Heart left ventricle (tissue), 13 donors: Measurements from ENCODE around the gene SLC44A5.

Experiments
- CTCF ChIP-seq, 12 donors: fragments of 200-600 bp; sonication (generic) in 4 of 12; IDR thresholded peaks; one replicate each; pipeline versions ENCODE4 v1.5.0 to v1.8.0; 2018 to 2022; ENCODE audit warnings: antibody characterized with exemption in 12 of 12, mild to moderate bottlenecking in 5 of 12
- POLR2A ChIP-seq, 2 donors: fragments of 450-650 bp; IDR thresholded peaks; one replicate each; pipeline ENCODE4 v1.6.1; 2017; ENCODE audit warnings: antibody characterized with exemption in 2 of 2, mild to moderate bottlenecking in 2 of 2, moderate library complexity in 2 of 2
- donor health status: ischemic (EF 13 %, LVEDD 7.1; RV severe dilation, severe dysfunction).
- donor health status: DM: no; HTN: yes; CAD: no.
- donor health status: DM: no; HTN: no; CAD: no.
- donor health status: ischemic (EF 25% LVEDD 6.9; RV normal size, moderate dysfunction).
- donor health status: ischemic (EF 25% LVEDD 5.7; RV mildly dilated, moderate dysfunction).
- donor health status: ischemic (EF 35%, LVEDD 5.7; RV mildly dilated, moderate dysfunction).
- donor health status: nonischemic (EF 11% LVEDD 7.7; RV severe dilation, severe dysfunction).
- donor health status: DM: yes; HTN: yes; CAD: no.
- donor health status: PGD.
- donor health status: ischemic (EF 29% LVEDD 5.4; RV normal size, mild dysfunction).
- donor health status: nonischemic (EF 23%, LVEDD 6.1; RV moderate dilation, normal function).

- TF ChIP-seq POLR2A (IDR thresholded peaks at IDR 0.05) (no peak), CTCF (IDR thresholded peaks at IDR 0.05) (no peak)
These were observed 31.9 kb downstream of the SLC44A5 start for GRCh38 chr1:75579046-75579445.
